ENCODE measurements around the gene CPA1. TPM values are rescaled to one million over a fixed set of nuclear protein-coding genes. Genes with fewer than 3 reads are reported as not detected.

CPA1 gene
- total RNA-seq, 1 donor from 2014 or later = not detected

DNA sequence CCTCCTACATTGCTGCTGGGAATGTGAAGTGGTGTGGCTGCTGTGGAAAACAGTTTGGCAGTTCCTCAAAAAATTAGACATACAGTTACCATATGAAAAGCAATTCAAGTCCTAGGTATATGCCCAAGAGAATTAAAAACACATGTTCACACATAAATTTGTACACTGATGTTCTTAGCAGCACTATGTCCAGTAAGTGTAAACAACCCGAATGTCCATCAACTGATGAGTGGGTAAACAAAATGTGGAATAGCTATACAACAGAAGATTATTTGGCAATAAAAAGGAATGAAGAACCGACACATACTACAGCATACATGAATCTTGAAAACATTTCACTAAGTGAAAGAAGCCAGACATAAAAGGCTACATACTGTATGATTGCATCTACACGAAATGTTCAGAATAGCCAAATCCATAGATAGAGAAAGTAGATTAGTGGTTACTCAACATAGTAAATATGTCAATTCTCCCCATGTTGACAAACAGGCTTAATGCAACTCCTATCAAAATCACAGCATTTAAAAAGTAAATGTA lies 43.3 kb downstream of the CPA1 start:
- Mint-ChIP-seq H3K4me1 (ENCODE audit: low read depth, unreplicated experiment) (peaks cover 20% of the 10 kb centered on the region), H3K27me3 (ENCODE audit: unreplicated experiment) (peaks cover 3% of the 10 kb centered on the region), H3K9me3 (ENCODE audit: unreplicated experiment) (peaks cover 2% of the 10 kb centered on the region), H3K27ac (ENCODE audit: unreplicated experiment) (no peak overlapping the region), H3K36me3 (ENCODE audit: unreplicated experiment) (no peaks in the 10 kb centered on the region), H3K4me3 (ENCODE audit: unreplicated experiment) (no peak overlapping the region)
- TF ChIP-seq, protein P1, sequence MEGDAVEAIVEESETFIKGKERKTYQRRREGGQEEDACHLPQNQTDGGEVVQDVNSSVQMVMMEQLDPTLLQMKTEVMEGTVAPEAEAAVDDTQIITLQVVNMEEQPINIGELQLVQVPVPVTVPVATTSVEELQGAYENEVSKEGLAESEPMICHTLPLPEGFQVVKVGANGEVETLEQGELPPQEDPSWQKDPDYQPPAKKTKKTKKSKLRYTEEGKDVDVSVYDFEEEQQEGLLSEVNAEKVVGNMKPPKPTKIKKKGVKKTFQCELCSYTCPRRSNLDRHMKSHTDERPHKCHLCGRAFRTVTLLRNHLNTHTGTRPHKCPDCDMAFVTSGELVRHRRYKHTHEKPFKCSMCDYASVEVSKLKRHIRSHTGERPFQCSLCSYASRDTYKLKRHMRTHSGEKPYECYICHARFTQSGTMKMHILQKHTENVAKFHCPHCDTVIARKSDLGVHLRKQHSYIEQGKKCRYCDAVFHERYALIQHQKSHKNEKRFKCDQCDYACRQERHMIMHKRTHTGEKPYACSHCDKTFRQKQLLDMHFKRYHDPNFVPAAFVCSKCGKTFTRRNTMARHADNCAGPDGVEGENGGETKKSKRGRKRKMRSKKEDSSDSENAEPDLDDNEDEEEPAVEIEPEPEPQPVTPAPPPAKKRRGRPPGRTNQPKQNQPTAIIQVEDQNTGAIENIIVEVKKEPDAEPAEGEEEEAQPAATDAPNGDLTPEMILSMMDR (IDR thresholded peaks at IDR 0.05; ENCODE audit: partially characterized antibody, unreplicated experiment) = no peak
- DNase-seq = no peak

DNA sequence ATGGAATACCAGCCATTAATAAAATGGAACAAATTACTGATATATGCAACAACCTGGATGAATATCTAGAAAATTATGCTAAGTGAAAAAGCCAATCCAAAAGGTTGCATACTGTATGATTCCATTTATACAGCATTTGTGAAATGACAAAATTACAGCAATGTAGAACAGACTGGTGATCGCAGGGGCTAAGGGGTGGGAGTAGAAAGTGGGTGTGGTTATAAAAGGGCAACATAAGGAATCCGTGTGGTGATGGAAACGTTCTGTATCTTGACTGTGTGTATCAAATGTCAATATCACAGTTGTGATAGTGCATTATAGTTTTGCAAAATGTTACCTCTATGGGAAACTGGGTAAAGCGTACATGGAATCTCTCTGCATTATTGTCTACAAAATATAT lies 45.5 kb downstream of the CPA1 start:
- H3K27me3 Mint-ChIP-seq (ENCODE audit: unreplicated experiment) = peaks cover 3% of the 10 kb centered on the region
- no peak overlapping the region for H3K27ac Mint-ChIP-seq (ENCODE audit: unreplicated experiment)
- peaks cover 20% of the 10 kb centered on the region for H3K4me1 Mint-ChIP-seq (ENCODE audit: low read depth, unreplicated experiment)
- no peak for DNase-seq
- no peak overlapping the region for H3K4me3 Mint-ChIP-seq (ENCODE audit: unreplicated experiment)
- no peaks in the 10 kb centered on the region for H3K36me3 Mint-ChIP-seq (ENCODE audit: unreplicated experiment)
- TF ChIP-seq, protein P1 (IDR thresholded peaks at IDR 0.05; ENCODE audit: partially characterized antibody, unreplicated experiment) = no peak
- H3K9me3 Mint-ChIP-seq (ENCODE audit: unreplicated experiment) = peaks cover 7% of the 10 kb centered on the region

DNA sequence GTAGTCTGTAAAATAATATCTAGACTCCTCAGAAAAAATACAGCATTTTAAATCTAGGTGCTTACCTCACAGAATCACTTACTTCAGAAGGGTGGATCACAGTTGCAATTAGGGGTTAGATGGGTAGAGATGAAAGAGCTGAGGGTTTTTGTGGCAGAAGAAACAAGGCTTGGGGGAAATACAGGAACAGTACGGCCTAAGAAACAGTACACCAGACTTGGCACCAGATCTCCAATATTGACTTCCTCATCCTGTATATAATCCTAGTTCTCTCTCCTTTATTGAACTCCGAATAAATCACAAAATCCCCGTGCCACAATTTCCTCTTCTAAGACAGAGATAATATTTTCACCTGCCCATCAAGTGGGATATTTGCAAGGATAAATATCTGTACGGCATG lies 46.3 kb downstream of the CPA1 start:
- peaks cover 20% of the 10 kb centered on the region for H3K4me1 Mint-ChIP-seq (ENCODE audit: low read depth, unreplicated experiment)
- peaks cover 7% of the 10 kb centered on the region for H3K9me3 Mint-ChIP-seq (ENCODE audit: unreplicated experiment)
- TF ChIP-seq, protein P1 (IDR thresholded peaks at IDR 0.05; ENCODE audit: partially characterized antibody, unreplicated experiment) = no peak
- no peak for DNase-seq
- H3K36me3 Mint-ChIP-seq (ENCODE audit: unreplicated experiment) = no peaks in the 10 kb centered on the region
- H3K4me3 Mint-ChIP-seq (ENCODE audit: unreplicated experiment) = no peak overlapping the region
- H3K27ac Mint-ChIP-seq (ENCODE audit: unreplicated experiment) = peak overlapping the region; percentile 23
- peaks cover 3% of the 10 kb centered on the region for H3K27me3 Mint-ChIP-seq (ENCODE audit: unreplicated experiment)

DNA sequence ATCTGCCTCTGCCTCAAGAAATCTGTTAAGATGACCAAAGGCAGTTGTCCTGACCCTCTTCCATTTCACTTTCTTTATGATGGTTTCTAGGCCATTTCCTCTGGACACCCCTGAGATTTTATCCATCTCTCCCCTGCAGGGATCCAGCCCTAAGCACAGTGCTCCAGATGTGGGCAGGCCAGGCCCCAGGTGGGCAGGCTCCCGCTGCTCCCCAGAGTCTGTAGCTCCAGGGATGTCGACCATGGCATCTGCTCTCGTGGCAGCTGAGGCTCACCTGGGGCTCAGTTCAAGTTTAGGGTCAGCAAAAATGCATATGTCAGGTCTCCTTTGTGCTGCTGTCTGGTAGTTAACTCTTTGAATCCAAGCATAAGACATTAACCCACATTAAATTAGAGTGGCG lies 48.7 kb downstream of the CPA1 start:
- TF ChIP-seq, protein P1 (IDR thresholded peaks at IDR 0.05; ENCODE audit: partially characterized antibody, unreplicated experiment) = no peak
- Mint-ChIP-seq H3K36me3 (ENCODE audit: unreplicated experiment) (no peaks in the 10 kb centered on the region), H3K4me3 (ENCODE audit: unreplicated experiment) (peak overlapping the region; percentile 22)

DNA sequence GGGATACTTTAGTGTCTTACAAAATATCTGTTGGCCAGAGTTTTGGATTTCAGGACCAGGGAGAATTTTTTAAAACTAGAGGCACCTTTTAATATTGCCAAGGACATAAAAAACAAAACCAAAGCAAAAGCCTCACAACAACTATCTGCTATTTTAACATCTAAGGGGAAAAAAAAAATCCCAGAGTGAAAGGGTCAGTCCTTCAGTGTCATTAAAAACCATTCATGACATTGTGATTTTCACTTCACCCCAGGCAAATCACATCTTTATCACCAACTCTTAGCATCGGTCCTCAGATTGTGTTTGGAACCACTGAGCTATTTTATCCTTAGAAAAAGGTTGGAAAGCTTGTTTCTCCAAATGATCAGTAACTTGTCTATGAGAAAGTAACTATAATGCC lies 49.8 kb downstream of the CPA1 start:
- Mint-ChIP-seq H3K4me1 (ENCODE audit: low read depth, unreplicated experiment) (peaks cover 12% of the 10 kb centered on the region), H3K27ac (ENCODE audit: unreplicated experiment) (no peak overlapping the region), H3K27me3 (ENCODE audit: unreplicated experiment) (peaks cover 3% of the 10 kb centered on the region), H3K4me3 (ENCODE audit: unreplicated experiment) (no peak overlapping the region), H3K36me3 (ENCODE audit: unreplicated experiment) (no peaks in the 10 kb centered on the region), H3K9me3 (ENCODE audit: unreplicated experiment) (peaks cover 7% of the 10 kb centered on the region)
- TF ChIP-seq, protein P1 (IDR thresholded peaks at IDR 0.05; ENCODE audit: partially characterized antibody, unreplicated experiment) = no peak
- DNase-seq = no peak

More for the DNA sequence above, 48.7 kb downstream of the CPA1 start:
- Mint-ChIP-seq H3K27me3 (ENCODE audit: unreplicated experiment) (peaks cover 3% of the 10 kb centered on the region), H3K9me3 (ENCODE audit: unreplicated experiment) (peaks cover 7% of the 10 kb centered on the region), H3K27ac (ENCODE audit: unreplicated experiment) (no peak overlapping the region), H3K4me1 (ENCODE audit: low read depth, unreplicated experiment) (peaks cover 12% of the 10 kb centered on the region)
- no peak for DNase-seq

All from glutamatergic neuron (in vitro differentiated cells).